ENCODE measurements around the gene ITPR1. TPM values are rescaled to one million over a fixed set of nuclear protein-coding genes. Genes with fewer than 3 reads are reported as not detected.

ITPR1 gene
- 10.4 and 11.3 TPM in 2 replicates for total RNA-seq (2021)
- Bru-seq, nascent RNA = percentile 38 among the genes with signal in this experiment
- BruChase-seq, experiment 1, labeled RNA remaining after a 2-hour chase = percentile 37 among the genes with signal in this experiment
- BruChase-seq, experiment 2, labeled RNA remaining after a 6-hour chase = percentile 41 among the genes with signal in this experiment
- long read RNA-seq, partial matches to known transcripts = 0 of 14 reads
- long read RNA-seq, other reads (novel, unspliced or antisense) = 9 of 14 reads

GRCh38 chr3:4493014-4493940, at the start of gene ITPR1:
Gene ITPR1 (plus strand): TSS chr3:4493348. CDS start chr3:4516492, 23,144 bp downstream.
- H3K36me3 ChIP-seq (ENCODE audit: low read depth) = no peaks in the 10 kb centered on the region
- no peaks in the 10 kb centered on the region for H3K79me2 ChIP-seq (ENCODE audit: low read depth)
- H3K4me3 ChIP-seq = peak within 1 kb of the TSS; percentile 75
- H4K20me1 ChIP-seq (ENCODE audit: insufficient read depth) = no peaks in the 10 kb centered on the region
- POLR2A ChIA-PET (ENCODE audit: unreplicated experiment) = interaction anchor here (0.5 to 1.1 kb wide), 6 partner anchors 22 to 79 kb away, joined by 3 to 13 read pairs (median 4); partner anchors contain the start of gene SUMF1
- H3K9me2 ChIP-seq (ENCODE audit: insufficient read depth) = no peaks in the 10 kb centered on the region
- DNase-seq = peak; percentile 88 to 97
- intact Hi-C loops (cut with micrococcal nuclease; ENCODE audit: unreplicated experiment) = loop anchor here (1.0 to 10.0 kb wide), 7 partner anchors 26 to 139 kb away; partner anchors contain the start of gene SUMF1
- H3F3A ChIP-seq (ENCODE audit: insufficient read depth, low read depth) = no peaks in the 10 kb centered on the region
- H3K4me1 ChIP-seq (replicated peaks; ENCODE audit: insufficient read depth) = peaks cover 4% of the 10 kb centered on the region; the same call in 1 of the 2 replicates
- H3K27ac ChIP-seq = no peak within 1 kb of the TSS
- peak within 1 kb of the TSS; percentile 83 for H2AFZ ChIP-seq
- no TSS peak for BruUV-seq (replicated peaks)
- H3K4me2 ChIP-seq = peak within 1 kb of the TSS; percentile 83
- H3K9me3 ChIP-seq (ENCODE audit: insufficient read depth, low read depth) = no peaks in the 10 kb centered on the region
- no peaks in the 10 kb centered on the region for H3K27me3 ChIP-seq (ENCODE audit: insufficient read depth, low read depth)
- TF ChIP-seq CTCF (conservative IDR thresholded peaks at IDR 0.05) (no peak), EZH2 (IDR thresholded peaks at IDR 0.05; ENCODE audit: low read depth) (no peak)
- CTCF ChIA-PET = interaction anchor here (0.6 to 1.2 kb wide), 3 partner anchors 27 to 143 kb away, joined by 4 to 6 read pairs (median 4); no protein-coding TSS in a partner anchor

- no peaks in the 10 kb centered on the region for H3K9me3 ChIP-seq (ENCODE audit: insufficient read depth, low read depth)
- H3K4me1 ChIP-seq (replicated peaks; ENCODE audit: insufficient read depth) = no peaks in the 10 kb centered on the region
- no peaks in the 10 kb centered on the region for H4K20me1 ChIP-seq (ENCODE audit: insufficient read depth)
- CTCF ChIA-PET = no interaction called here
- intact Hi-C loops (cut with micrococcal nuclease; ENCODE audit: unreplicated experiment) = no loop called here
- TF ChIP-seq CTCF (conservative IDR thresholded peaks at IDR 0.05) (no peak), EZH2 (IDR thresholded peaks at IDR 0.05; ENCODE audit: low read depth) (no peak)
- no peak overlapping the region for H2AFZ ChIP-seq
- no peak for DNase-seq
- H3K36me3 ChIP-seq (ENCODE audit: low read depth) = no peaks in the 10 kb centered on the region
- H3K4me3 ChIP-seq = no peak overlapping the region
- H3K27ac ChIP-seq = no peak overlapping the region
- POLR2A ChIA-PET (ENCODE audit: unreplicated experiment) = no interaction called here
- H3F3A ChIP-seq (ENCODE audit: insufficient read depth, low read depth) = no peaks in the 10 kb centered on the region
- no peak overlapping the region for H3K4me2 ChIP-seq
- no TSS peak for BruUV-seq (replicated peaks)
- H3K9me2 ChIP-seq (ENCODE audit: insufficient read depth) = no peaks in the 10 kb centered on the region
- no peaks in the 10 kb centered on the region for H3K27me3 ChIP-seq (ENCODE audit: insufficient read depth, low read depth)
- H3K79me2 ChIP-seq (ENCODE audit: low read depth) = no peaks in the 10 kb centered on the region
These were observed 45.7 kb upstream of the ITPR1 start for GRCh38 chr3:4447295-4447999.

GRCh38 chr3:4448187-4448586, 45.0 kb upstream of the ITPR1 start:
- Histone ChIP-seq H3F3A (ENCODE audit: insufficient read depth, low read depth) (no peaks in the 10 kb centered on the region), H3K9me2 (ENCODE audit: insufficient read depth) (no peaks in the 10 kb centered on the region), H3K36me3 (ENCODE audit: low read depth) (no peaks in the 10 kb centered on the region), H3K27ac (no peak overlapping the region), H4K20me1 (ENCODE audit: insufficient read depth) (no peaks in the 10 kb centered on the region), H2AFZ (no peak overlapping the region), H3K4me1 (replicated peaks; ENCODE audit: insufficient read depth) (no peaks in the 10 kb centered on the region), H3K4me2 (no peak overlapping the region), H3K27me3 (ENCODE audit: insufficient read depth, low read depth) (no peaks in the 10 kb centered on the region), H3K79me2 (ENCODE audit: low read depth) (no peaks in the 10 kb centered on the region), H3K9me3 (ENCODE audit: insufficient read depth, low read depth) (no peaks in the 10 kb centered on the region), H3K4me3 (no peak overlapping the region)
- TF ChIP-seq EZH2 (IDR thresholded peaks at IDR 0.05; ENCODE audit: low read depth) = no peak
- TF ChIP-seq CTCF (conservative IDR thresholded peaks at IDR 0.05) = no peak
- ChIA-PET CTCF (no interaction called here), POLR2A (ENCODE audit: unreplicated experiment) (no interaction called here)
- BruUV-seq (replicated peaks) = no TSS peak
- intact Hi-C loops (cut with micrococcal nuclease; ENCODE audit: unreplicated experiment) = no loop called here
- DNase-seq = no peak

All from PC-9 (cell line).